HepG2 (cell line): Measurements from ENCODE around the gene TUBB. TPM values are rescaled to one million over a fixed set of nuclear protein-coding genes. Genes with fewer than 3 reads are reported as not detected.

Source experiments
- BRD4 ChIP-seq: sonication (generic); formaldehyde crosslinking; IDR thresholded peaks from 2 replicates; pipeline ENCODE4 v1.4.0; 2020; ENCODE audit warnings: missing genetic modification reagents
- ELK4 ChIP-seq: sonication (generic); formaldehyde crosslinking; IDR thresholded peaks from 2 replicates; pipeline ENCODE4 v1.9.0; 2021; ENCODE audit warnings: missing genetic modification reagents, borderline replicate concordance
- HNRNPLL ChIP-seq: fragments of 200-400 bp; formaldehyde crosslinking; IDR thresholded peaks from 2 replicates; pipeline ENCODE4 v1.6.1; 2017; ENCODE audit warnings: mild to moderate bottlenecking, low read depth, low read length; ENCODE audit not compliant: poor library complexity, severe bottlenecking
- IKZF1 ChIP-seq: fragments of 450-650 bp; IDR thresholded peaks from 2 replicates; pipeline ENCODE4 v1.7.1; 2016
- SMARCC2 ChIP-seq: fragments of 450-650 bp; IDR thresholded peaks from 2 replicates; pipeline ENCODE4 v1.6.1; 2017; ENCODE audit warnings: antibody characterized with exemption, mild to moderate bottlenecking
- ZBTB20 ChIP-seq: sonication (generic); formaldehyde crosslinking; IDR thresholded peaks from 2 replicates; pipeline ENCODE4 v1.8.1; 2023; ENCODE audit warnings: missing genetic modification reagents, low read depth, mild to moderate bottlenecking, borderline replicate concordance
- ZBTB43 ChIP-seq: sonication (generic); formaldehyde crosslinking; conservative IDR thresholded peaks from 2 replicates; pipeline ENCODE4 v1.4.0; 2020; ENCODE audit warnings: missing genetic modification reagents
- ZNF549 ChIP-seq: sonication (generic); formaldehyde crosslinking; IDR thresholded peaks from 2 replicates; pipeline ENCODE4 v1.5.0; 2020; ENCODE audit warnings: missing genetic modification reagents
- ZNF704 ChIP-seq: sonication (generic); formaldehyde crosslinking; IDR thresholded peaks from 2 replicates; pipeline ENCODE4 v1.8.1; 2023; ENCODE audit warnings: mild to moderate bottlenecking, inconsistent platforms, moderate library complexity, missing genetic modification reagents, borderline replicate concordance
- ZNF710 ChIP-seq: sonication (generic); formaldehyde crosslinking; IDR thresholded peaks from 2 replicates; pipeline ENCODE4 v1.5.0; 2020; ENCODE audit warnings: mild to moderate bottlenecking, missing genetic modification reagents, borderline replicate concordance
- polyA plus RNA-seq, 8 experiments: library from polyadenylated mRNA; depleted of rRNA in 3 of 8; stranded (reverse) in 7 of 8; unstranded in 1 of 8; fragments of >200 nt; fragmentation: Illumina TruSeq in 4 of 8; extraction: Trizol in 4 of 8; gene quantifications; 2 replicates each; pipeline versions ENCODE4 v1.2.1 to v1.2.3, GENCODE V29; 2011 to 2016; ENCODE audit warnings: low read depth in 4 of 8, missing spikeins in 1 of 8, mixed read lengths in 1 of 8; ENCODE audit not compliant: insufficient read depth in 1 of 8
- total RNA-seq, 5 experiments: library from RNA; depleted of rRNA; stranded (reverse); fragments of >200 nt; fragmentation: Illumina TruSeq; extraction: Trizol; gene quantifications; 2 replicates each; pipeline ENCODE4 v1.2.3, GENCODE V29; 2016; ENCODE audit warnings: low read depth in 1 of 5
- TF ChIP-seq, protein P1 (sequence below): sonication (generic); formaldehyde crosslinking; IDR thresholded peaks from 2 replicates; pipeline ENCODE4 v1.4.0; 2020; ENCODE audit warnings: missing genetic modification reagents
- TF ChIP-seq, protein P2 (sequence below): IDR thresholded peaks from 2 replicates; pipeline ENCODE4 v1.6.1; 2016; ENCODE audit warnings: control low read depth
- TF ChIP-seq, protein P3 (sequence below), 2 experiments: IDR thresholded peaks; 2 replicates each; pipeline ENCODE4 v1.6.1; 2011 to 2012; ENCODE audit warnings: low read length in 2 of 2, borderline replicate concordance in 1 of 2, low read depth in 1 of 2, mild to moderate bottlenecking in 1 of 2, moderate library complexity in 1 of 2

TUBB gene
- total and polyA plus RNA-seq, 2 of the 13 experiments (the other 11 are each of a cell fraction or from before 2014, with no cell fraction given): 911 to 1,163 TPM

GRCh38 chr6:30672445-30673253 is 47.5 kb upstream of the TUBB start, which contains the start of gene DHX16 (continued):
- TF ChIP-seq ZNF710 (CRISPR knock-in tag): peak; percentile 72; the same call in 1 of the 2 replicates
- no peak for TF ChIP-seq IKZF1
- peak; percentile 49; the same call in 1 of the 2 replicates for TF ChIP-seq BRD4
- TF ChIP-seq HNRNPLL: peak; percentile 50
- TF ChIP-seq ZBTB20 (CRISPR knock-in tag): peak; percentile 83; the same call in 1 of the 2 replicates
- TF ChIP-seq ZNF704 (CRISPR knock-in tag): no peak
- TF ChIP-seq, protein P1, sequence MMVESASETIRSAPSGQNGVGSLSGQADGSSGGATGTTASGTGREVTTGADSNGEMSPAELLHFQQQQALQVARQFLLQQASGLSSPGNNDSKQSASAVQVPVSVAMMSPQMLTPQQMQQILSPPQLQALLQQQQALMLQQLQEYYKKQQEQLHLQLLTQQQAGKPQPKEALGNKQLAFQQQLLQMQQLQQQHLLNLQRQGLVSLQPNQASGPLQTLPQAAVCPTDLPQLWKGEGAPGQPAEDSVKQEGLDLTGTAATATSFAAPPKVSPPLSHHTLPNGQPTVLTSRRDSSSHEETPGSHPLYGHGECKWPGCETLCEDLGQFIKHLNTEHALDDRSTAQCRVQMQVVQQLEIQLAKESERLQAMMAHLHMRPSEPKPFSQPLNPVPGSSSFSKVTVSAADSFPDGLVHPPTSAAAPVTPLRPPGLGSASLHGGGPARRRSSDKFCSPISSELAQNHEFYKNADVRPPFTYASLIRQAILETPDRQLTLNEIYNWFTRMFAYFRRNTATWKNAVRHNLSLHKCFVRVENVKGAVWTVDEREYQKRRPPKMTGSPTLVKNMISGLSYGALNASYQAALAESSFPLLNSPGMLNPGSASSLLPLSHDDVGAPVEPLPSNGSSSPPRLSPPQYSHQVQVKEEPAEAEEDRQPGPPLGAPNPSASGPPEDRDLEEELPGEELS (CRISPR knock-in tag): no peak; the same call in 1 of the 2 replicates
- no peak for TF ChIP-seq ZNF549 (CRISPR knock-in tag)
- TF ChIP-seq, protein P2, sequence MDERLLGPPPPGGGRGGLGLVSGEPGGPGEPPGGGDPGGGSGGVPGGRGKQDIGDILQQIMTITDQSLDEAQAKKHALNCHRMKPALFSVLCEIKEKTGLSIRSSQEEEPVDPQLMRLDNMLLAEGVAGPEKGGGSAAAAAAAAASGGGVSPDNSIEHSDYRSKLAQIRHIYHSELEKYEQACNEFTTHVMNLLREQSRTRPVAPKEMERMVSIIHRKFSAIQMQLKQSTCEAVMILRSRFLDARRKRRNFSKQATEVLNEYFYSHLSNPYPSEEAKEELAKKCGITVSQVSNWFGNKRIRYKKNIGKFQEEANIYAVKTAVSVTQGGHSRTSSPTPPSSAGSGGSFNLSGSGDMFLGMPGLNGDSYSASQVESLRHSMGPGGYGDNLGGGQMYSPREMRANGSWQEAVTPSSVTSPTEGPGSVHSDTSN: no peak
- TF ChIP-seq ELK4 (CRISPR knock-in tag): no peak
- no peak for TF ChIP-seq ZBTB43 (CRISPR knock-in tag)
- no peak for TF ChIP-seq SMARCC2
- TF ChIP-seq, protein P3, sequence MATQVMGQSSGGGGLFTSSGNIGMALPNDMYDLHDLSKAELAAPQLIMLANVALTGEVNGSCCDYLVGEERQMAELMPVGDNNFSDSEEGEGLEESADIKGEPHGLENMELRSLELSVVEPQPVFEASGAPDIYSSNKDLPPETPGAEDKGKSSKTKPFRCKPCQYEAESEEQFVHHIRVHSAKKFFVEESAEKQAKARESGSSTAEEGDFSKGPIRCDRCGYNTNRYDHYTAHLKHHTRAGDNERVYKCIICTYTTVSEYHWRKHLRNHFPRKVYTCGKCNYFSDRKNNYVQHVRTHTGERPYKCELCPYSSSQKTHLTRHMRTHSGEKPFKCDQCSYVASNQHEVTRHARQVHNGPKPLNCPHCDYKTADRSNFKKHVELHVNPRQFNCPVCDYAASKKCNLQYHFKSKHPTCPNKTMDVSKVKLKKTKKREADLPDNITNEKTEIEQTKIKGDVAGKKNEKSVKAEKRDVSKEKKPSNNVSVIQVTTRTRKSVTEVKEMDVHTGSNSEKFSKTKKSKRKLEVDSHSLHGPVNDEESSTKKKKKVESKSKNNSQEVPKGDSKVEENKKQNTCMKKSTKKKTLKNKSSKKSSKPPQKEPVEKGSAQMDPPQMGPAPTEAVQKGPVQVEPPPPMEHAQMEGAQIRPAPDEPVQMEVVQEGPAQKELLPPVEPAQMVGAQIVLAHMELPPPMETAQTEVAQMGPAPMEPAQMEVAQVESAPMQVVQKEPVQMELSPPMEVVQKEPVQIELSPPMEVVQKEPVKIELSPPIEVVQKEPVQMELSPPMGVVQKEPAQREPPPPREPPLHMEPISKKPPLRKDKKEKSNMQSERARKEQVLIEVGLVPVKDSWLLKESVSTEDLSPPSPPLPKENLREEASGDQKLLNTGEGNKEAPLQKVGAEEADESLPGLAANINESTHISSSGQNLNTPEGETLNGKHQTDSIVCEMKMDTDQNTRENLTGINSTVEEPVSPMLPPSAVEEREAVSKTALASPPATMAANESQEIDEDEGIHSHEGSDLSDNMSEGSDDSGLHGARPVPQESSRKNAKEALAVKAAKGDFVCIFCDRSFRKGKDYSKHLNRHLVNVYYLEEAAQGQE (IDR thresholded peaks at IDR 0.05; ENCODE audit: borderline replicate concordance in 1 of 2, low read depth in 1 of 2, low read length in 2 of 2): peak in 1 of 2 experiments; percentile 76; a peak in 1 of 4 replicates
